Mucosa of descending colon (tissue), 3 donors: Measurements from ENCODE around the gene CLDN18. TPM values are rescaled to one million over a fixed set of nuclear protein-coding genes. Genes with fewer than 3 reads are reported as not detected.

Experiments
- ATAC-seq: fragments of 200-7000 bp; cut with Tn5 transposase; one replicate; pipeline ENCODE4 v1.9.1; 2020; ENCODE audit warnings: mild to moderate bottlenecking, moderate library complexity
- DNase-seq, 3 donors: peaks; one replicate each; pipeline ENCODE4 v3.0.0-alpha.2; 2020
- H3K36me3 ChIP-seq: fragments of 200-600 bp; one replicate; pipeline ENCODE4 v1.8.0; 2021; ENCODE audit warnings: low read depth, mild to moderate bottlenecking
- H3K4me1 ChIP-seq: fragments of 200-600 bp; one replicate; pipeline ENCODE4 v1.8.0; 2021; ENCODE audit warnings: low read depth, mild to moderate bottlenecking
- H3K4me3 ChIP-seq: fragments of 200-600 bp; one replicate; pipeline ENCODE4 v1.8.0; 2021; ENCODE audit warnings: mild to moderate bottlenecking
- H3K9me3 ChIP-seq: fragments of 200-600 bp; one replicate; pipeline ENCODE4 v1.8.0; 2021; ENCODE audit warnings: mild to moderate bottlenecking
- CTCF ChIP-seq: fragments of 200-600 bp; IDR thresholded peaks from one replicate; pipeline ENCODE4 v1.8.0; 2022; ENCODE audit warnings: antibody characterized with exemption, mild to moderate bottlenecking
- intact Hi-C, 2 donors: fragments of 100-400 bp; cut with DNase I in 1 of 2; cut with micrococcal nuclease in 1 of 2; formaldehyde crosslinking; loops; one replicate each; pipeline versions ENCODE4 v1.11.0 to v1.11.1; 2022; cut with DNase I, micrococcal nuclease
- total RNA-seq, 3 donors: library from RNA; stranded (reverse); fragmentation: NEBNext Ultra II Directional in 2 of 3; extraction: Animal tissue kit (Norgen Biotek cat#: 25700) in 2 of 3; gene quantifications; one replicate each; pipeline versions ENCODE4 v1.2.1 to v1.2.4, GENCODE V29; 2021 to 2023
- donor health status: DM: no; HTN: no; CAD: no; lungs with moderate emphysema.
- donor health status: DM: no; HTN: no; CAD: no.
- donor health status: DM: no; HTN: yes; CAD: no.

CLDN18 gene
- total RNA-seq, 3 donors from 2014 or later = not detected

- intact Hi-C loops = no loop called here
- Histone ChIP-seq H3K36me3 (no peaks in the 10 kb centered on the region), H3K4me1 (no peaks in the 10 kb centered on the region), H3K4me3 (no peak overlapping the region), H3K9me3 (peaks cover 10% of the 10 kb centered on the region)
- no peak for DNase-seq
- no peak for ATAC-seq
- TF ChIP-seq CTCF = no peak
Measured at GRCh38 chr3:137998121-137999042, 11.6 kb upstream of the CLDN18 start.

DNA sequence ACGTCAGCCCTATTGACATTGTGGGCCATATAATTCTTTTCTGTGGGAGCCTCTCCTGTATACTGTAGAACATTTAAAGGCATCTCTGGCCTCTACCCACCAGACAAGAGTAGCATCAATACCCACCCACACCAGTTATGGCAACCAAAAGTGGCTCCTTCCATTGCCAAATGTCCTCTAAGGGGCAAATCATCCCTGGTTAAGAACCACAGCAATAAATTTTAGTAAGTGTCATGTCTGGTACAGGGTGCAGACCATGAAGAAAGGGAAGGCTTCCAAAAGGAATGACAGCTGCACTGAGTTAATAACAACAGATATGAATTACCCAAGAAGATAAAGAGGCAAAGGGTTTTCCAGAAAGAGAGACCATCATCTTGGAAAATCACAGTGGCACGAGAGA lies 6.9 kb upstream of the CLDN18 start:
- TF ChIP-seq CTCF = no peak
- H3K4me3 ChIP-seq = no peak overlapping the region
- intact Hi-C loops = no loop called here
- H3K9me3 ChIP-seq = no peaks in the 10 kb centered on the region
- no peaks in the 10 kb centered on the region for H3K4me1 ChIP-seq
- no peak for ATAC-seq
- DNase-seq = no peak
- H3K36me3 ChIP-seq = no peaks in the 10 kb centered on the region

GRCh38 chr3:138005627-138006026 lies 4.3 kb upstream of the CLDN18 start:
- DNase-seq = no peak
- intact Hi-C loops = no loop called here
- Histone ChIP-seq H3K9me3 (no peaks in the 10 kb centered on the region), H3K4me1 (no peaks in the 10 kb centered on the region), H3K36me3 (no peaks in the 10 kb centered on the region), H3K4me3 (no peak overlapping the region)
- no peak for TF ChIP-seq CTCF
- no peak for ATAC-seq

DNA sequence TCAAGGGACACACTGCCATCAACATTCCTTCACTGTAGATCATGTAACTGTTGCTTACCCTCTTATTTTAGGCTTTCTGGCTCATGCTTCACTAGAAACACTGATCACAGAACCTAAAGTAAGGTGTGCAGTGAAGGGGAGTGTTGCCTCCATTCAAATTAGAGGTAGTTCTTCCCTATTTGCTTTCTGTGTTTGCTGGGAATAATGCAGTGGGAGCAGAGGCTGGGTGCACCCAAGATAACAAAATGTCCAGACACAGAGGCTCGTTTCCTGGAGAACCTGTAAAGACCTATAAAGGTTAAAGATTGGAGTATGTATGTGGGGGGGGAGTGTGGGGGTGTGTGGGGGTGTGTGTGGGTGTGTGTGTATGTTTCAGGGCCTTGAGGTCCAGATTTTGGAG lies 2.1 kb upstream of the CLDN18 start:
- no peaks in the 10 kb centered on the region for H3K36me3 ChIP-seq
- H3K4me3 ChIP-seq = no peak overlapping the region
- DNase-seq = no peak
- no peaks in the 10 kb centered on the region for H3K4me1 ChIP-seq
- intact Hi-C loops = no loop called here
- ATAC-seq = peak; percentile 31
- no peak for TF ChIP-seq CTCF
- no peaks in the 10 kb centered on the region for H3K9me3 ChIP-seq

DNA sequence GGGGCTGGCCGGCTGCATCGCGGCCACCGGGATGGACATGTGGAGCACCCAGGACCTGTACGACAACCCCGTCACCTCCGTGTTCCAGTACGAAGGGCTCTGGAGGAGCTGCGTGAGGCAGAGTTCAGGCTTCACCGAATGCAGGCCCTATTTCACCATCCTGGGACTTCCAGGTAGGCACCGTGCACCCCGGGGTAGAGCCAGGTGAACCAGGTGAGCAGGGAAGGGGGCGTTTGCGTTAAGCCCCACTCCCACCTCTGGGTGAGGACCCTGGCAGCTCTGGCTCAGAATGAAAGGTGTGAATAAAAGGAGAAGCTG lies 267 bp downstream of the CLDN18 start:
- intact Hi-C loops = no loop called here
- DNase-seq (no peak), ATAC-seq (no peak)
- Histone ChIP-seq H3K9me3 (no peaks in the 10 kb centered on the region), H3K4me1 (no peaks in the 10 kb centered on the region), H3K36me3 (no peaks in the 10 kb centered on the region), H3K4me3 (no peak overlapping the region)
- no peak for TF ChIP-seq CTCF

GRCh38 chr3:138011722-138012121 lies 1.8 kb downstream of the CLDN18 start:
- H3K36me3 ChIP-seq = no peaks in the 10 kb centered on the region
- no peaks in the 10 kb centered on the region for H3K4me1 ChIP-seq
- H3K4me3 ChIP-seq = no peak overlapping the region
- intact Hi-C loops = no loop called here
- TF ChIP-seq CTCF = no peak
- ATAC-seq (no peak), DNase-seq (no peak)
- no peaks in the 10 kb centered on the region for H3K9me3 ChIP-seq
